Natural killer cell (primary cell): ENCODE results near the gene SLC4A1AP. TPM values are rescaled to one million over a fixed set of nuclear protein-coding genes. Genes with fewer than 3 reads are reported as not detected.
"Not testable (repeated sequence)": the region's sequence is repeated elsewhere in the genome, so short reads cannot be mapped to it uniquely, and the experiment has no call there.

ENCODE experiments used
- ATAC-seq, 3 donors: fragments of 150-1000 bp in 2 of 3; fragments of 200-7000 bp in 1 of 3; cut with Tn5 transposase; 1 replicate in 1 of 3; 2 replicates in 2 of 3; pipeline ENCODE4 v1.10.0; 2021; ENCODE audit warnings: mild to moderate bottlenecking in 2 of 3, moderate library complexity in 2 of 3
- DNase-seq, 2 donors: peaks; one replicate each; pipeline versions ENCODE4 v3.0.0 to v3.0.0-alpha.2; 2013 to 2021; ENCODE audit warnings: mixed read lengths in 1 of 2
- H3K27ac ChIP-seq: one replicate; pipeline ENCODE4 v1.5.1; 2013; ENCODE audit warnings: mild to moderate bottlenecking, low read length
- H3K27me3 ChIP-seq: one replicate; pipeline ENCODE4 v1.6.1; 2013; ENCODE audit warnings: low read length; ENCODE audit not compliant: control insufficient read depth, insufficient read depth
- H3K36me3 ChIP-seq: one replicate; pipeline ENCODE4 v1.6.1; 2013; ENCODE audit warnings: low read length; ENCODE audit not compliant: control insufficient read depth, insufficient read depth
- H3K4me1 ChIP-seq: one replicate; pipeline ENCODE4 v1.6.1; 2013; ENCODE audit warnings: low read length; ENCODE audit not compliant: control insufficient read depth, insufficient read depth
- H3K4me3 ChIP-seq: one replicate; pipeline ENCODE4 v1.5.1; 2013; ENCODE audit warnings: low read length
- H3K9me3 ChIP-seq: one replicate; pipeline ENCODE4 v1.6.1; 2013; ENCODE audit warnings: low read length; ENCODE audit not compliant: control insufficient read depth, insufficient read depth
- H3K27ac Mint-ChIP-seq, 2 donors: one replicate each; pipeline ENCODE4 v1.8.0; 2022; ENCODE audit warnings: mild to moderate bottlenecking in 2 of 2, mixed read lengths in 2 of 2, moderate library complexity in 1 of 2
- H3K27me3 Mint-ChIP-seq, 2 donors: one replicate each; pipeline ENCODE4 v1.8.0; 2022; ENCODE audit warnings: low read depth in 2 of 2, mixed read lengths in 2 of 2
- H3K36me3 Mint-ChIP-seq: one replicate; pipeline ENCODE4 v1.8.0; 2022; ENCODE audit warnings: mixed read lengths
- H3K4me1 Mint-ChIP-seq, 2 donors: one replicate each; pipeline ENCODE4 v1.8.0; 2022; ENCODE audit warnings: mixed read lengths in 2 of 2
- H3K4me3 Mint-ChIP-seq: one replicate; pipeline ENCODE4 v1.8.0; 2022; ENCODE audit warnings: mild to moderate bottlenecking, moderate library complexity, mixed read lengths
- H3K9me3 Mint-ChIP-seq, 2 donors: one replicate each; pipeline ENCODE4 v1.8.0; 2022; ENCODE audit warnings: mixed read lengths in 2 of 2
- CTCF ChIP-seq: fragments of 200-600 bp; IDR thresholded peaks from one replicate; pipeline ENCODE4 v1.8.0; 2022; ENCODE audit warnings: antibody characterized with exemption
- WGBS: methylation state at CpG from one replicate; pipeline ENCODE4 v1.1.7; 2013; ENCODE audit warnings: missing lambda C conversion rate; ENCODE audit not compliant: insufficient coverage; 5-methylcytosine and 5-hydroxymethylcytosine counted together
- intact Hi-C: fragments of 100-400 bp; cut with micrococcal nuclease; formaldehyde crosslinking; loops from one replicate; pipeline ENCODE4 v1.14.2; 2022
- total RNA-seq, 4 donors: library from RNA; stranded (reverse); fragments of 120-200 nt in 1 of 4; gene quantifications; one replicate each; pipeline versions ENCODE4 v1.2.3 to v1.2.4, GENCODE V29; 2013 to 2022

The SLC4A1AP gene
- total RNA-seq, 3 donors from 2014 or later (not counting 1 experiment from before 2014, with no cell fraction given) = 22.0 to 26.0 (median 24.8) TPM

- TF ChIP-seq CTCF = peak; percentile 100
- peak overlapping the region; percentile 71 for H3K27ac ChIP-seq
- H3K4me1 ChIP-seq = peaks cover 32% of the 10 kb centered on the region
- Mint-ChIP-seq H3K4me3 (peak overlapping the region; percentile 61), H3K36me3 (no peaks in the 10 kb centered on the region), H3K27ac (peak overlapping the region; percentile 92 to 94), H3K4me1 (peaks cover 25 to 30% of the 10 kb centered on the region in 2 donors), H3K27me3 (no peaks in the 10 kb centered on the region), H3K9me3 (no peaks in the 10 kb centered on the region)
- DNase-seq (peak; percentile 78 to 97), ATAC-seq (peak; percentile 80 to 93 (median 81))
- H3K27me3 ChIP-seq = no peaks in the 10 kb centered on the region
- no peak overlapping the region for H3K4me3 ChIP-seq
- 33% methylated on average over 7 of the region's 9 CpGs for WGBS
- H3K9me3 ChIP-seq = no peaks in the 10 kb centered on the region
- peaks cover 28% of the 10 kb centered on the region for H3K36me3 ChIP-seq
- intact Hi-C loops = no loop called here
Measured at GRCh38 chr2:27683390-27684071, 19.8 kb downstream of the SLC4A1AP start.

- peak overlapping the region; percentile 92 to 94 for H3K27ac Mint-ChIP-seq
- intact Hi-C loops, H3K27me3 ChIP-seq, H3K27me3 Mint-ChIP-seq, H3K36me3 Mint-ChIP-seq, H3K9me3 Mint-ChIP-seq, H3K4me3 ChIP-seq, H3K9me3 ChIP-seq: not testable (repeated sequence)
- Histone ChIP-seq H3K36me3 (peaks cover 31% of the 10 kb centered on the region), H3K4me1 (peaks cover 32% of the 10 kb centered on the region), H3K27ac (peak overlapping the region; percentile 71)
- peak; percentile 73 to 91 (median 84) for ATAC-seq
- no CpG with 5 or more reads among the region's 1 CpG for WGBS
- H3K4me3 Mint-ChIP-seq = peak overlapping the region; percentile 82
- H3K4me1 Mint-ChIP-seq = peaks cover 25 to 30% of the 10 kb centered on the region in 2 donors
- DNase-seq = peak in 1 of 2 donors; percentile 44
Measured at GRCh38 chr2:27685006-27685405, 21.3 kb downstream of the SLC4A1AP start.

DNA sequence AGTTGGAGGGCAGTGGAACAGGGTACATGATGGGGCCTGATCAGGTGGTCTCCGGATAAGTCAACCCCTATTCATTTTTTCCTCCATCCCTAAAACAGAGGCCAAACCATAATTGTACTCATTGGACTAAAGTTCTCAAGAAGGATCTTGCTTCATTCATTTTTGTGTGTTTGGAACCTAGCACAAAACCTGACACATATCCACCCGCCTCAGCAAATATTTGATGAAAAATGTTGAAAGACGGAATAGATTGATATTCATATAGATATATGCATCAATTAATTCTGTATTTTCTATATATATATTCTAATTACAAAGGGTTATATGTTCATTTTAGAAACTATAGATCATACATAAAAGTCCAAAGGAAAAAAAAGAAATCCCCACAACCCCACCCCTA is 21.9 kb downstream of the SLC4A1AP start:
- peak overlapping the region; percentile 82 for H3K4me3 Mint-ChIP-seq
- peak overlapping the region; percentile 92 to 94 for H3K27ac Mint-ChIP-seq
- Histone ChIP-seq H3K27me3 (no peaks in the 10 kb centered on the region), H3K4me1 (peaks cover 32% of the 10 kb centered on the region), H3K36me3 (peaks cover 31% of the 10 kb centered on the region), H3K4me3 (no peak overlapping the region), H3K9me3 (no peaks in the 10 kb centered on the region), H3K27ac (peak overlapping the region; percentile 71)
- ATAC-seq (no peak), DNase-seq (no peak)
- intact Hi-C loops = no loop called here
- H3K36me3 Mint-ChIP-seq = no peaks in the 10 kb centered on the region
- WGBS = no CpG with 5 or more reads among the region's 3 CpGs
- H3K27me3 Mint-ChIP-seq = no peaks in the 10 kb centered on the region
- peaks cover 25 to 30% of the 10 kb centered on the region in 2 donors for H3K4me1 Mint-ChIP-seq
- no peaks in the 10 kb centered on the region for H3K9me3 Mint-ChIP-seq
- no peak for TF ChIP-seq CTCF

GRCh38 chr2:27687232-27687631 is 23.5 kb downstream of the SLC4A1AP start:
- H3K4me1 ChIP-seq = peaks cover 32% of the 10 kb centered on the region
- H3K27me3 ChIP-seq = no peaks in the 10 kb centered on the region
- intact Hi-C loops = no loop called here
- H3K9me3 Mint-ChIP-seq = no peaks in the 10 kb centered on the region
- peak overlapping the region; percentile 19 for H3K27ac ChIP-seq
- WGBS = 100% methylated on average over 1 of the region's 1 CpG
- no peaks in the 10 kb centered on the region for H3K9me3 ChIP-seq
- no peaks in the 10 kb centered on the region for H3K27me3 Mint-ChIP-seq
- H3K36me3 ChIP-seq = peaks cover 24% of the 10 kb centered on the region
- H3K4me1 Mint-ChIP-seq = peaks cover 25 to 30% of the 10 kb centered on the region in 2 donors
- no peak overlapping the region for H3K4me3 Mint-ChIP-seq
- H3K27ac Mint-ChIP-seq = no peak overlapping the region
- no peak for DNase-seq
- no peaks in the 10 kb centered on the region for H3K36me3 Mint-ChIP-seq
- no peak for TF ChIP-seq CTCF
- no peak for ATAC-seq
- no peak overlapping the region for H3K4me3 ChIP-seq
